ENCODE results near the gene ZNF497. TPM values are rescaled to one million over a fixed set of nuclear protein-coding genes. Genes with fewer than 3 reads are reported as not detected.
A peak's percentile ranks its signal among the peaks of the same experiment; 100 is the strongest.

The ZNF497 gene
- total RNA-seq, 2 donors from 2014 or later: 1.5 to 2.4 TPM

DNA sequence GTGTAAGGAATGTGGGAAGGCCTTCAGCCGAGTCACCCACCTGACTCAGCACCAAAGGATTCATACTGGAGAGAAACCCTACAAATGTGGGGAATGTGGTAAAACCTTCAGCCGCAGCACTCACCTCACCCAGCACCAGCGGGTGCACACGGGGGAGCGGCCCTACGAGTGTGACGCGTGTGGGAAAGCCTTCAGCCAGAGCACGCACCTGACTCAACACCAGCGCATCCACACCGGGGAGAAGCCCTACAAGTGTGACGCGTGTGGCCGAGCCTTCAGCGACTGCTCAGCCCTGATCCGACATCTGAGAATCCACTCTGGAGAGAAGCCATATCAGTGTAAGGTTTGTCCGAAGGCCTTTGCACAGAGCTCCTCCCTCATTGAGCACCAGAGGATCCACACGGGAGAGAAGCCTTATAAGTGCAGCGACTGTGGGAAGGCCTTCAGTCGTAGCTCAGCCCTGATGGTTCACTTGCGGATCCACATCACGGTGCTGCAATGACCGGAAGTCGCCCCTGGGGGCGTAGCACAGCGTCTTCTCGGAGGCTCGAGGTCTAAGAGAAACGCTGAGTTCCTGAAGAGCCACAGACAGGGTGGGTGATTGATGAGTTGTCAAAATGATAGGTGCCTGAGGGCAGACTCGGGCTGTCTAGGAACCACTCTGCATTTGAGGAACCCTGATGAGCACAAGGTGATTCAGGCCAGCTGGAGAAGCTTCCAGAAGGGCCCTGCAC lies 23.6 kb downstream of the ZNF497 start:
- H3K4me1 Mint-ChIP-seq (ENCODE audit: low read depth): peaks cover 6% of the 10 kb centered on the region
- ATAC-seq (replicated peaks in 1 of 2) (no peak), DNase-seq (no peak)
- no peaks in the 10 kb centered on the region for H3K27me3 Mint-ChIP-seq (ENCODE audit: low read depth)
- H3K4me3 Mint-ChIP-seq: no peak overlapping the region
- no peaks in the 10 kb centered on the region for H3K9me3 Mint-ChIP-seq
- peaks cover 19 to 21% of the 10 kb centered on the region in 2 donors for H3K36me3 Mint-ChIP-seq (ENCODE audit: insufficient read depth in 2 of 2)
- no peak overlapping the region for H3K27ac Mint-ChIP-seq

GRCh38 chr19:58338336-58338735 lies 24.2 kb downstream of the ZNF497 start:
- ATAC-seq (replicated peaks in 1 of 2): no peak
- no peak overlapping the region for H3K27ac Mint-ChIP-seq
- no peak overlapping the region for H3K4me3 Mint-ChIP-seq

GRCh38 chr19:58336820-58337219 lies 25.7 kb downstream of the ZNF497 start:
- peaks cover 6% of the 10 kb centered on the region for H3K4me1 Mint-ChIP-seq (ENCODE audit: low read depth)
- no peak overlapping the region for H3K4me3 Mint-ChIP-seq
- H3K36me3 Mint-ChIP-seq (ENCODE audit: insufficient read depth in 2 of 2): peaks cover 17 to 18% of the 10 kb centered on the region in 2 donors
- H3K27ac Mint-ChIP-seq: no peak overlapping the region
- H3K27me3 Mint-ChIP-seq (ENCODE audit: low read depth): no peaks in the 10 kb centered on the region
- DNase-seq: no peak
- no peaks in the 10 kb centered on the region for H3K9me3 Mint-ChIP-seq
- ATAC-seq (replicated peaks in 1 of 2): no peak

More at GRCh38 chr19:58338336-58338735, 24.2 kb downstream of the ZNF497 start:
- no peaks in the 10 kb centered on the region for H3K27me3 Mint-ChIP-seq (ENCODE audit: low read depth)
- H3K4me1 Mint-ChIP-seq (ENCODE audit: low read depth): peaks cover 6% of the 10 kb centered on the region
- H3K36me3 Mint-ChIP-seq (ENCODE audit: insufficient read depth in 2 of 2): peaks cover 18 to 21% of the 10 kb centered on the region in 2 donors
- DNase-seq: no peak
- H3K9me3 Mint-ChIP-seq: no peaks in the 10 kb centered on the region

GRCh38 chr19:58336216-58336615 lies 26.3 kb downstream of the ZNF497 start:
- Mint-ChIP-seq H3K9me3 (no peaks in the 10 kb centered on the region), H3K27me3 (ENCODE audit: low read depth) (no peaks in the 10 kb centered on the region), H3K4me3 (no peak overlapping the region), H3K27ac (no peak overlapping the region), H3K36me3 (ENCODE audit: insufficient read depth in 2 of 2) (peaks cover 16 to 17% of the 10 kb centered on the region in 2 donors), H3K4me1 (ENCODE audit: low read depth) (peaks cover 6% of the 10 kb centered on the region)
- ATAC-seq (replicated peaks in 1 of 2) (no peak), DNase-seq (no peak)

DNA sequence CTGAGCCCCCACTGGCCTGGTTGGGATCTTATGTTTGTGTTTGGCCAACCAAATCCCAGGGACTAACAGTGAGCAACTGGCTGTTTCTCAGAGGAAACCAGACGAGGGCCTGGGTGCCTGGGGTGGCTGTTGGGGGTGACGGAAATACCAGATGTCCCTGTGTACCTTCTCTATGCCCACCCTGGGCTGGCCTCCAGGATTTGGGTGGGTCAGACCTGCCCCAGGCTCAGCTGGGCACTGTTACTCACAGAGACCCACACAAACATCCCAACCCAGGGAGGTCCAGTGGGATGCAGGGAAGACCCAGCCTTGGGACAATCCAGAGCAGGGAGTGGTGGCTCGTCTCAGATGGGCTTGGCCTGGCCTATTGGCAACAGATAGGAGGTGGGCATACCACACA lies 26.9 kb downstream of the ZNF497 start:
- Mint-ChIP-seq H3K27me3 (ENCODE audit: low read depth) (no peaks in the 10 kb centered on the region), H3K27ac (no peak overlapping the region), H3K4me3 (no peak overlapping the region), H3K9me3 (no peaks in the 10 kb centered on the region), H3K36me3 (ENCODE audit: insufficient read depth in 2 of 2) (peaks cover 15% of the 10 kb centered on the region in 2 donors), H3K4me1 (ENCODE audit: low read depth) (peaks cover 6% of the 10 kb centered on the region)
- ATAC-seq (replicated peaks in 1 of 2) (no peak), DNase-seq (no peak)

GRCh38 chr19:58334691-58335249 lies 27.8 kb downstream of the ZNF497 start:
- H3K9me3 Mint-ChIP-seq: no peaks in the 10 kb centered on the region
- H3K27me3 Mint-ChIP-seq (ENCODE audit: low read depth): no peaks in the 10 kb centered on the region
- H3K36me3 Mint-ChIP-seq (ENCODE audit: insufficient read depth in 2 of 2): peaks cover 9 to 13% of the 10 kb centered on the region in 2 donors
- ATAC-seq (replicated peaks in 1 of 2) (no peak), DNase-seq (no peak)
- H3K4me3 Mint-ChIP-seq: no peak overlapping the region
- peaks cover 2% of the 10 kb centered on the region for H3K4me1 Mint-ChIP-seq (ENCODE audit: low read depth)
- no peak overlapping the region for H3K27ac Mint-ChIP-seq

DNA sequence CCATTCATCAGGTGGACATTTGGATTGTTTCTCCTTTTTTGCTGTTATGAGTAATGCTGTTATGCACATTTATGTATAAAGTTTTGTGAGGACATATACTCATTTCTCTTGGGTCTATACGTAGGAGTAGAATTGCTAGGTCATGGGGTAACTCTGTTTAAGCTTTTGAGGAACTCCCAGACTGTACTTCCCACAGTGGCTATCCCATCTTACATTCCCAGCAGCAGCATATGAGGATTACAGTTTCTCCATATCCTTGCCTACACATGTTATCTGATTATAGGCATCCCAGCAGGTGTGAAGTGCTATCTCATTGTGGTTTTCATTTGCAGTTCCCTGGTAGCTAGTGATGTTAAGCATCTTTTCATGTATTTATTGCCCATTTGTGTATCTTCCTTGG lies 29.9 kb downstream of the ZNF497 start:
- H3K9me3 Mint-ChIP-seq: no peaks in the 10 kb centered on the region
- ATAC-seq (replicated peaks in 1 of 2) (no peak), DNase-seq (no peak)
- no peak overlapping the region for H3K27ac Mint-ChIP-seq
- H3K27me3 Mint-ChIP-seq (ENCODE audit: low read depth): no peaks in the 10 kb centered on the region
- H3K36me3 Mint-ChIP-seq (ENCODE audit: insufficient read depth in 2 of 2): peaks cover 1 to 2% of the 10 kb centered on the region in 2 donors
- H3K4me1 Mint-ChIP-seq (ENCODE audit: low read depth): no peaks in the 10 kb centered on the region
- no peak overlapping the region for H3K4me3 Mint-ChIP-seq

GRCh38 chr19:58330458-58330857 lies 32.1 kb downstream of the ZNF497 start:
- DNase-seq (no peak), ATAC-seq (replicated peaks in 1 of 2) (no peak)
- H3K27me3 Mint-ChIP-seq (ENCODE audit: low read depth): no peaks in the 10 kb centered on the region
- no peaks in the 10 kb centered on the region for H3K4me1 Mint-ChIP-seq (ENCODE audit: low read depth)
- peaks cover 1 to 2% of the 10 kb centered on the region in 2 donors for H3K36me3 Mint-ChIP-seq (ENCODE audit: insufficient read depth in 2 of 2)
- H3K4me3 Mint-ChIP-seq: no peak overlapping the region
- no peak overlapping the region for H3K27ac Mint-ChIP-seq
- H3K9me3 Mint-ChIP-seq: no peaks in the 10 kb centered on the region

- no peak for ATAC-seq (replicated peaks in 1 of 2)
- peak; percentile 23 to 35 for DNase-seq
- H3K4me3 Mint-ChIP-seq: no peak overlapping the region
- no peaks in the 10 kb centered on the region for H3K9me3 Mint-ChIP-seq
- H3K27ac Mint-ChIP-seq: no peak overlapping the region
- no peaks in the 10 kb centered on the region for H3K4me1 Mint-ChIP-seq (ENCODE audit: low read depth)
- H3K36me3 Mint-ChIP-seq (ENCODE audit: insufficient read depth in 2 of 2): no peaks in the 10 kb centered on the region
- H3K27me3 Mint-ChIP-seq (ENCODE audit: low read depth): no peaks in the 10 kb centered on the region
Measured at GRCh38 chr19:58328999-58329398, 33.6 kb downstream of the ZNF497 start.

DNA sequence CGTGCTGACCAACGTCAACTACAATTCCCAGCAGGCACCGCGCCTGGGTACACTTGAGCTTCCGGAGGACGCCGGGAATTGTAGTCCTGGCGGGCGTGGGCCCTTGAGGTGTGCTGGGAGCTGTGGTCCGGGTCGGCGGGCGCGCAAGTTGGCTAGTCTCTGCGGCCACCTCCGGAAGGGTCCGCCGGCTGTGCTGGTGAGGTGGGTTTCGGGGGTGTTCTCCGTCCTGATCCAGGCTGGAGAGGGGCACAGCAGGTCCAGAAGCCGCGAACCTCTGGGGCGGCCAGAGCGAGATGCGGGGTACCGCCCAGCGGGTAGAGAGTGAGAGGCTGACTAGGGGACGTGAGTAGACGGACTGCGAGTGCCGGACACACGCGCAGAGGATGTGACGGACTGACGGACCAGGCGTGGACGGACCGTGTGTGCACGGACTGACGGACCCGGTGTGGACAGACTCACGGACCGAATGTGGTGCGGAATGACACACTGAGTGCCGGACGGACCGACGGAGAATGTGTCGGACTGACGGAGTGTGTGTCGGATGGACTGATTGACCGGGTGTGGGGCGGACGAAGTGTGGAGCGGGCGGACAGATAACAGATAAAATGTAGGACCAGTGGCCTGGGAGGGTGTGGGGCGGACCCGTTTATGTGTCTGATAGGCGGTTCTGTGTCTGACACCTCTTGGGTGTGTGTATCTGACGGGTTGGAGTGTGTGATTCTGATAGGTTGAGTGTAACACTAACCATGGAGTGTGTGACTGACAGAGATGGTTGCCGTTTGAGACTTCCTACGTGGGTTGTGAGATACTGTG lies 35.4 kb downstream of the ZNF497 start, which contains the start of gene ZSCAN22:
Gene ZSCAN22 (plus strand): TSS at position 81 of the 813 bp plus-strand sequence. CDS start 7,809 bp downstream, outside the sequence.
- peak; percentile 91 to 93 for DNase-seq
- no peak within 1 kb of the TSS for H3K4me3 Mint-ChIP-seq

GRCh38 chr19:58326501-58326913 lies 36.0 kb downstream of the ZNF497 start:
- peak in 1 of 2 donors; percentile 28 for ATAC-seq (replicated peaks in 1 of 2)
- H3K36me3 Mint-ChIP-seq (ENCODE audit: insufficient read depth in 2 of 2): peaks cover 0 to 1% of the 10 kb centered on the region in 2 donors
- H3K27me3 Mint-ChIP-seq (ENCODE audit: low read depth): no peaks in the 10 kb centered on the region

More for the DNA sequence above, 35.4 kb downstream of the ZNF497 start, which contains the start of gene ZSCAN22:
- H3K36me3 Mint-ChIP-seq (ENCODE audit: insufficient read depth in 2 of 2): peaks cover 0 to under 1% of the 10 kb centered on the region in 2 donors
- peak; percentile 87 to 89 for ATAC-seq (replicated peaks in 1 of 2)
- no peak within 1 kb of the TSS for H3K27ac Mint-ChIP-seq
- H3K9me3 Mint-ChIP-seq: no peaks in the 10 kb centered on the region
- H3K4me1 Mint-ChIP-seq (ENCODE audit: low read depth): no peaks in the 10 kb centered on the region
- no peaks in the 10 kb centered on the region for H3K27me3 Mint-ChIP-seq (ENCODE audit: low read depth)

DNA sequence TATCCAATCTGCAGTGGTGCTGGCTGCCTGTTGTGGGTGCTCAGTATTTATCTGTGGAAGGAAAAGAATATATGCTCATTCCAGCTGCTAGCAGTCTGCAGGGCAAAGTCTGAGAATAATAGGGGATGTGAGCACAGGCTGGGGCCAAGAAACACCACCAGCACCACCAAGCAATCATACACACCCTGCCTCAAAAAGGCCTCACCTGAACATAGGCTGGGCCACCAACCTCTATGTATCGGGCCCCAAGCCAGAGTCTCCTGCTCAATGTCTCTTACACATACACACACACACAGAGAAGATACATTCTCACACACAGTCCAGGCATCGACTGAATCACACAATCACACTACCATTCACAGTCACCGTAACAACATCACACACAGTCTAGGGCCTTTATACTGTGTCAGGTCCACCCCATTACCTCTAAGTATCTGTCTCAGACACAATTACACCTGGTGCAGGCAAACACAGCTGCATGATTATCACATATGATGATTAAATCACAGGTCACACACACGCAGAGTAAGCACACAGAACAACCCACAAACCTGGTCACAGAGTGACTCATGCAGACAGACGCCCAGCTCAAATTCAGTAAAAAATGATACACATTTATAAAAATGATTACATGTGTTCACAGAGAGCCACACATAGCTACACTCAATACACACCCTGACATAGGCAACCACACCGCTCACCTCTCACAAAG lies 37.1 kb downstream of the ZNF497 start:
- no peak overlapping the region for H3K27ac Mint-ChIP-seq
- H3K27me3 Mint-ChIP-seq (ENCODE audit: low read depth): no peaks in the 10 kb centered on the region
- H3K36me3 Mint-ChIP-seq (ENCODE audit: insufficient read depth in 2 of 2): peaks cover 0 to 1% of the 10 kb centered on the region in 2 donors
- no peaks in the 10 kb centered on the region for H3K9me3 Mint-ChIP-seq
- H3K4me3 Mint-ChIP-seq: no peak overlapping the region
- DNase-seq (peak in 1 of 2 donors; percentile 26), ATAC-seq (replicated peaks in 1 of 2) (peak; percentile 2 to 5)
- H3K4me1 Mint-ChIP-seq (ENCODE audit: low read depth): no peaks in the 10 kb centered on the region

More at GRCh38 chr19:58326501-58326913, 36.0 kb downstream of the ZNF497 start:
- Mint-ChIP-seq H3K4me3 (no peak overlapping the region), H3K4me1 (ENCODE audit: low read depth) (no peaks in the 10 kb centered on the region), H3K9me3 (no peaks in the 10 kb centered on the region), H3K27ac (no peak overlapping the region)
- no peak for DNase-seq

All from activated T-cell treated with anti-CD3 and anti-CD28 coated beads, Interleukin-2, amount 50 U/mL, for 72 hours (primary cell).